GM12872 (cell line): ENCODE data around the gene PSMD6.
A peak's percentile ranks its signal among the peaks of the same experiment; 100 is the strongest.

ENCODE experiments used
- CTCF ChIP-seq: IDR thresholded peaks from 3 replicates; pipeline ENCODE4 v1.5.1; 2011; ENCODE audit warnings: low read depth, mild to moderate bottlenecking, low read length, moderate library complexity; ENCODE audit not compliant: insufficient read depth

The PSMD6 gene

DNA sequence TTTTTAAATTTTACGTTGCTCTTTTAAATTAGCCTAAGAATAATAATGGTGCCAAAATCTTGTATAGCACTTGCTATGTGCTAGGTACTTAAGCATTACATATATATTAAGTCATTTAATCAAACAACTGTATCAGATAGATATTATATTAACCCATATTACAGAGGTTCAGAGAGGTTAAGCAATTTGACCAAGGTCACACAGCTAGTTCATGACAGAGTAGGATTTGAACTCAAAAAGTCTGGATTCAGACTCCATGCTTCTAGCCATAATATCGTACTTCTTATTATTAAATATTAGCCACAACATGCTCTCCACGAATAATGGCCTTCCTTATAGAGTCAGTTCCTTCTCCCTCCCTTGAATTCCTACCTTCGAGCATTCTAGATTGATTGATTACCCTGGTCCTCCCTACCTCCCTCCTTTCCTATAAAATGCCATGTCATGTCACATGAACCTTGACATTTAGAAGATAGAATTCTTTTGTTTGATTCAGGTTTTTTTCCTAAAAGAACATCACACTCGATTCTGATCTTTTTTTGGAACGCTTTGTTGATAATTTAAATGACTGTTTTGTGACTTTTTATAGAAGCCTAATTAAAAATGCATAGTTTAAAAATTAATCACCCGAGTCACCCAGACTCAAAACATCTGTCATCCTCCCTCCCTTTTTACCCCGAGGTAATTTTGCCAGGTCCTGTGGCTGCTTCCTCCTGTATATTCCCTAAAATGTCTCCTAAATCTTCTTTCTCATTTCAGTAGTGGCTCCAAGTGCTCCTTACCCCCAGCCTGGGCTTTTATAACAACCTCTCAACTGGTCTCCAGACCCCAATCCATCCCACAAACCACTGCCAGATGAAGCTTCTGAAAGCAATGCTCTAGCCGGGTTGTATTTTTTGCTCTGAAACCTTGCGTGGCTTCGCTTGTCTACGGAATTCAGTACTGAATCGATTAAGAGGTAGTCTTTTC is 8.5 kb upstream of the PSMD6 start:
- TF ChIP-seq CTCF = no peak

DNA sequence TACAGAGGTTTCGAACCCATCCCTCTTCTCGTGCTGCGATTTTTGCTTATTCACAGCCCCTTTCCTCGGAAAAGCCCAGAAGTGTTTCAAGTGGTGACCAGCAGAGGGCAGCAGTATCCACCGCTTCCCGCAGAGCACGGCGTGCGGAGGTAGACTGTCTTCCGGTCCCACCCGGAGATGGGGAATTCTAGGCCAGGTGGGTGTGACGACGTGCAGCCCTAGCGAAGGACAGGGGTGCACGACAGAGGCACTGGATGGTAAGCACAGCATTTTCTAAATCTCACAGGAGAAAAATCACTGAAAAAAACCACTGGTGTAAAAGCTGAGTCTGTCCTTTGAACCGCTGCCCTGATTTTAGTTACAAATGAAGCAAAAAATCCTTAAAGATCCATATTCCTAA is 7.4 kb upstream of the PSMD6 start:
- TF ChIP-seq CTCF = peak; percentile 86

- no peak for TF ChIP-seq CTCF
These were observed 6.0 kb upstream of the PSMD6 start for GRCh38 chr3:64029287-64029686.

- TF ChIP-seq CTCF = no peak
These were observed 5.5 kb upstream of the PSMD6 start for GRCh38 chr3:64028754-64029153.

DNA sequence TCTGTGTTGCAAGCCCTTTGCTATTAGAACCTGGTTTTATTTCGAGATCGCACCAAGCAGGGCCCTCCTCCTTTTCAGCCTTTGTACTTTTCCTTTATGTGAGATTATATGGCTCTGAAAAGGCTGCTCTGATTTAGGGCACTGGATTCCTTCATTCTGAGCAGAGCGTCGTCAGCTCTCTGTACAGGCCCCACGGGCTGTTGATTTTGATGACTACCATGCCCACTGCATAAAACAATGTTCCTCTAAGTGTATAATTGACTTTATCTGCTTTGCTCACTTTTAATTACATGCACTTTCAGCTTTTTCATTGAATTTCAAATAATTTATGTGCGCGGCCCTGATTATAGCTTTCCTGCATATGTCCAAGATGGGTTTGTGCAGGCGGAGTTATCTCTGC is 4.4 kb upstream of the PSMD6 start:
- TF ChIP-seq CTCF = no peak

GRCh38 chr3:64026346-64026745 is 3.1 kb upstream of the PSMD6 start:
- no peak for TF ChIP-seq CTCF

DNA sequence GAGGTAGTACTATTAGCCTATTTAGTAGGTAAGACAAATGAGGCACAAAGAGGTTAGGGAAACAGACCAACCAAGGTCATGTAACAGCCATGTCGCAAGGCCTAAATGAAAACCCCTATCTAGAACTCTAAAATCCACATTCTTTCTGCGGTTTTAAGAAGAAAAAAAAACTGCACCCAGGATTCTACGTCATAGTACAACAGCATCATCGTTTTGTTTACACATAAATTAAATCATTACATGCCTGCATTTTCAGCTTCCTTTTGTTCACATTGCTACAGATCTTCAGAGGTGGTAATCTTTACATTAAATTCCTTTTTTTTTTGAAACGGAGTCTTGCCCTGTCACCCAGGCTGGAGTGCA is 548 bp upstream of the PSMD6 start:
- no peak for TF ChIP-seq CTCF
